ACHN (cell line): ENCODE data around the gene UBAC2.
"Not testable (repeated sequence)": the region's sequence is repeated elsewhere in the genome, so short reads cannot be mapped to it uniquely, and the experiment has no call there.

Experiments used
- DNase-seq: peaks from one replicate; pipeline ENCODE4 v3.0.0-alpha.2; 2015
- in situ Hi-C: cut with HindIII; loops from 2 replicates; pipeline ENCODE4 v1.10.0; 2017; ENCODE audit warnings: low sequenced_read_pairs, low pct_ligation_motif_present, low pct_unique_long_range_greater_than_20kb

The UBAC2 gene

GRCh38 chr13:99227909-99228688 is 27.4 kb downstream of the UBAC2 start:
- no peak for DNase-seq
- in situ Hi-C loops: no loop called here

- in situ Hi-C loops: no loop called here
- DNase-seq: peak; percentile 53
Measured at GRCh38 chr13:99228737-99229691, 28.4 kb downstream of the UBAC2 start.

GRCh38 chr13:99230588-99230987 is 29.9 kb downstream of the UBAC2 start:
- DNase-seq, in situ Hi-C loops: not testable (repeated sequence)

DNA sequence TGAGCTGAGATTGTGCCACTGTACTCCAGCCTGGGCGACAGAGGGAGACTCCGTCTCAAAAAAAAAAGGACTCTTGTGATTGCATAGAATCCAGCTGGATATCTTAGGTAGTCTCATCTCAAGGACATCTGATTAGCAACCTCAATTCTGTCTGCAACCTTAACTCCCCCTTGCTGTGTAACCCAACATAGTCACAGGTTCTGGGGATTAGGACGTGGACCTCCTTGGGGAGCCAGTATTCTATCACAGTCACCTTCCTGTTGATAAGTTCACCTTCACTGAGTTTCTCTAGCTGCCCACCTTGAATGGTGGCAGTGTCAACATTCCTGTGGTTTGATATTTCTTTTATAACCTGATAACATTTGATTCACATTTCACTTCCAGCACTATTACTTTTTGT is 30.3 kb downstream of the UBAC2 start:
- in situ Hi-C loops: no loop called here
- no peak for DNase-seq

DNA sequence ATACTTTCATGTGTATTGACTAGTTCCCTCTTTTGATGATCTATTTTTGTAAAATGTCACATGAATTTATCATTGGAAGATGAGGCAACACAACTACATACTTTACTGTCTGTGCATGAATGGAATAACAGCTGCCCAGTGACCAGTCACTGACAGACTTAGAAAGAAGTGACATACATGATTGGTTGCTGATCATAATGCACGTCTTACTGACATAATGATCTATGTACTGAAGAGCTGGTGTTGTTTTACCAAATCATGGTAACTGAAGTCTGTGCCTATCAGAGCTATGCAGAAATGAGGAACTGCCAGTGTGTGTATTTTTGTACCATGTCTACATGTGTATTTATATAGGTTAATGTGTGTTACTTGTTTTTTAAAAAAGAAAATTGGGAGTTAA is 31.1 kb downstream of the UBAC2 start:
- in situ Hi-C loops: no loop called here
- DNase-seq: no peak

GRCh38 chr13:99237981-99238662 is 37.5 kb downstream of the UBAC2 start:
- in situ Hi-C loops: no loop called here
- DNase-seq: no peak

- no peak for DNase-seq
- in situ Hi-C loops: no loop called here
Measured at GRCh38 chr13:99246100-99246499, 45.4 kb downstream of the UBAC2 start.

- in situ Hi-C loops, DNase-seq: not testable (repeated sequence)
Measured at GRCh38 chr13:99249178-99249577, 48.5 kb downstream of the UBAC2 start.

- in situ Hi-C loops, DNase-seq: not testable (repeated sequence)
Measured at GRCh38 chr13:99249606-99250005, 49.0 kb downstream of the UBAC2 start.

DNA sequence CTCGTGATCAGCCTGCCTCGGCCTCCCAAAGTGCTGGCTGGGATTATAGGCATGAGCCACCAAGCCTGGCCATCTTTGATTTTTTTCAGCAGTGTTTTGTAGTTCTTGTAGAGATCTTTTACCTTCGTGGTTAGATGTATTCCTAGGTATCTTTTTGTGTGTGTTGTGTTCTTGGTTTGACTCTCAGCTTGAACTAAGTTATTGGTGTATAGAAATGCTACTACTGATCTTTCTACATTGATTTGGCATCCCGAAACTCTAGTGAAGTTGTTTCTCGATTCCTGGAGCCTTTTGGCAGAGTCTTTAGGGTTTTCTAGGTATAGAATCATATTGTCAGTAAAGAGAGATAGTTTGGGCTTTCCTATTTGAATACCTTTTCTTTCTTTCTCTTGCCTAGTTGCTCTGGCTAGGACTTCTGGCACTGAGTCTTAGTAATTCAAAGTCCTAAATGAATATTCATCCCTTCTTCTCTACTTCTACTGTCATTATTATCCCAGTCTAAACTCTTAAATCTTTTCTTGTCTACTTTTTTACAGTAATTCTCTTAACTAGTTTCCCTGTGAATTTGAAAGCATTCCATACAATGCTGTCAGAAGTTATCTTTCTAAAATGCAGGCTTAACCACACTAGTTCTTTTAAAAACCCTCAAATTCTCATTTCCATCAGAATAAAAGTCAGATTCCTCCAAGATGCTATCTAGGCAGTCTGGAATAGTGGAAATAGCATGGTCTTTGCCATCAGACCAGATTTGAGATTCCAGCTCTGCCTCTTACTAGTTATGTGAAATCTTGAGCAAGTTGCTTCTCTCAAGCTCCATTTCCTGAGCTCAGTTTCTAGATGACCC is 50.5 kb downstream of the UBAC2 start:
- in situ Hi-C loops: no loop called here

DNA sequence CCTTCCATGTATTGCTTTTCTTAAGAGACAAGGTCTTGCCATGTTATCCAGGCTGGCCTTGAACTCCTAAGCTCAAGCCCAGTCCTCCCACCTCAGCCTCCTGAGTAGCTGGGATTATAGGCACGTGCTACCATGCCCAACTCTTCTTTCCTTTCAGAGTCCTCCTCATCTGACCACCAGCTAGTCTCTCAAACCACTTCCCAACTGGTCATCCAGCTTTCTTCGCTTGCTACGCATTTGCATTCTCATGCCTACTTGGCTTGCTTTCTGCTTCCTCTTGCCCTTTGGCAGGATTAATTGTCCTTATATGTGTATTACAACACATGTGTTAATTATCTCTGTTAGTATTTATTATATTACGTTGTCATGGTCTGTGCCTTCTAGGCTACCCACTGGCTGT is 51.3 kb downstream of the UBAC2 start:
- in situ Hi-C loops: no loop called here
- DNase-seq: no peak

More for the DNA sequence above, 50.5 kb downstream of the UBAC2 start:
- no peak for DNase-seq

DNA sequence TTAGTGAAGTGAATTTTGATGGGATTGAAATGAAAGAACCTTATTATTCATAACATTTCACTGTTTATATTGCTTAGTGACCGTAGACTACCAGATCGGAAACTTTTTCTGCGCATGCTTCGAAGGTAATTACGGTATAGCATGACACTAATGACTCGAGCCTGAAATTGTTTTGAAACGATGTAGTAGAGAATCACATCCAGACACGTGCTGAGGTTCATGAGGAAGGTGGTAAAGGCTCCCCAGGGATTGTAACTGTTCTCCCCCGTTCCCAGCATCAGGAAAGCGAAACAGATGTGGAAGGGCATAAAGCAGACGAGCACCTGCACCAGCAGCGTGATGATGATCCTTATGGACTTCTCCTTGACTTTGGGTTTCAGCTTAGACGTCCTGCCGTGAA is 54.2 kb downstream of the UBAC2 start:
- in situ Hi-C loops: no loop called here

DNA sequence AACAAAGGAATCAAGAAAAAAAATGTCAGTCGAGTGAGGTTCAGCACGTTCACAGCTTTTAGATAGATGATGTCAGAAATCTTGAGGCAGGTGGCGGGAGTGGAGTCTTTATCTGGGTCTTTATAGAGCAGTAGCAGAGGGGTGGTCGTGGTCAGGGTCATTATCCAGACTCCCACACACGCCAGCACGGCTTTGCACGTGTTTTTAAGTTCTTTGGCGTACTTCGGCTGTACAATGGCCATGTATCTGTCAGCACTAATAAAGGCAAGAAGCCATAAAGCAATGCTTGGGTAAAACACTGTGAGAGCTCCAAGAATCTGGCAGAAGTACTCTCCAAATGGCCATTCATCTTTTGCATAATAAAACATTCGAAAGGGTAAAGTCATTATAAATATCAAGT is 54.6 kb downstream of the UBAC2 start:
- DNase-seq: no peak
- in situ Hi-C loops: no loop called here

More for the DNA sequence above, 54.2 kb downstream of the UBAC2 start:
- DNase-seq: no peak

- in situ Hi-C loops: no loop called here
- DNase-seq: no peak
Measured at GRCh38 chr13:99256283-99256682, 55.6 kb downstream of the UBAC2 start.

GRCh38 chr13:99256709-99257108 is 56.1 kb downstream of the UBAC2 start:
- in situ Hi-C loops: no loop called here
- no peak for DNase-seq

DNA sequence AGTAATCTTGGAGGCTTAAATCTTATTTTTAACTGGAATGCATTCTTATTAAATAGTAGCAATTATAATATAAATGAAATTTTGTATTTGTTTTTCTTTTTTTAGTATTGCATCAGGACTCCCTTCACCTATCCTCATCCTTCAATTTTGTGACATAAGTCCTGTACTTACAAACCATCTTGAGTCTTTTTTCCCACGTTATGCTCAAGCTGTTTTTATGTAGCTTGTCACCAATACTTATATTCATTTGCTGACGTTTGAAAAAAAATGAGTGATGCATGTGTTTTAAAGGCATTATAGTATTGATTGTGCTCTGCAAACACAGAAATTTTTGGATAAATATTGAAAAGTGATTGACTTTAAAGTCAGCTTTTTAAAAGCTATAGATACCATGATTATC is 56.6 kb downstream of the UBAC2 start:
- in situ Hi-C loops: no loop called here
- DNase-seq: no peak

- no peak for DNase-seq
- in situ Hi-C loops: no loop called here
Measured at GRCh38 chr13:99258210-99258860, 57.7 kb downstream of the UBAC2 start, which contains the start of gene GPR18. GPR18 (minus strand) TSS chr13:99258379; CDS start chr13:99255872, 2,507 bp downstream.

GRCh38 chr13:99258946-99259345 is 58.3 kb downstream of the UBAC2 start:
- in situ Hi-C loops: no loop called here

More at GRCh38 chr13:99258946-99259345, 58.3 kb downstream of the UBAC2 start:
- no peak for DNase-seq
